Retinal pigment epithelial cell (primary cell): ENCODE data around the gene CDK10.
"Not testable (repeated sequence)": the region's sequence is repeated elsewhere in the genome, so short reads cannot be mapped to it uniquely, and the experiment has no call there.

Experiments
- DNase-seq: peaks from one replicate; pipeline ENCODE4 v3.0.0-alpha.2; 2010; ENCODE audit warnings: low read depth
- H3K4me3 ChIP-seq: 2 replicates; pipeline ENCODE4 v1.5.1; 2011; ENCODE audit warnings: mild to moderate bottlenecking, low read length, control low read depth, moderate library complexity
- TF ChIP-seq, protein P1 (sequence below): conservative IDR thresholded peaks from 2 replicates; pipeline ENCODE4 v1.5.1; 2011; ENCODE audit warnings: low read depth, low read length, control low read depth, inconsistent platforms

Gene CDK10

GRCh38 chr16:89657442-89658220 lies 28.9 kb upstream of the CDK10 start, which contains the start of the genes CHMP1A and SPATA33:
CHMP1A (minus strand) TSS chr16:89657708; CDS start chr16:89657588, 120 bp downstream.
SPATA33 (plus strand) TSS chr16:89657836; CDS start chr16:89657912, 76 bp downstream.
- TF ChIP-seq, protein P1, sequence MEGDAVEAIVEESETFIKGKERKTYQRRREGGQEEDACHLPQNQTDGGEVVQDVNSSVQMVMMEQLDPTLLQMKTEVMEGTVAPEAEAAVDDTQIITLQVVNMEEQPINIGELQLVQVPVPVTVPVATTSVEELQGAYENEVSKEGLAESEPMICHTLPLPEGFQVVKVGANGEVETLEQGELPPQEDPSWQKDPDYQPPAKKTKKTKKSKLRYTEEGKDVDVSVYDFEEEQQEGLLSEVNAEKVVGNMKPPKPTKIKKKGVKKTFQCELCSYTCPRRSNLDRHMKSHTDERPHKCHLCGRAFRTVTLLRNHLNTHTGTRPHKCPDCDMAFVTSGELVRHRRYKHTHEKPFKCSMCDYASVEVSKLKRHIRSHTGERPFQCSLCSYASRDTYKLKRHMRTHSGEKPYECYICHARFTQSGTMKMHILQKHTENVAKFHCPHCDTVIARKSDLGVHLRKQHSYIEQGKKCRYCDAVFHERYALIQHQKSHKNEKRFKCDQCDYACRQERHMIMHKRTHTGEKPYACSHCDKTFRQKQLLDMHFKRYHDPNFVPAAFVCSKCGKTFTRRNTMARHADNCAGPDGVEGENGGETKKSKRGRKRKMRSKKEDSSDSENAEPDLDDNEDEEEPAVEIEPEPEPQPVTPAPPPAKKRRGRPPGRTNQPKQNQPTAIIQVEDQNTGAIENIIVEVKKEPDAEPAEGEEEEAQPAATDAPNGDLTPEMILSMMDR = no peak
- peak; percentile 34 for DNase-seq
- H3K4me3 ChIP-seq = peak within 1 kb of the TSS; percentile 97

GRCh38 chr16:89658221-89658879 lies 28.1 kb upstream of the CDK10 start:
- DNase-seq = no peak
- TF ChIP-seq, protein P1 = no peak
- peak overlapping the region; percentile 97 for H3K4me3 ChIP-seq

- DNase-seq = no peak
- H3K4me3 ChIP-seq = no peak overlapping the region
- TF ChIP-seq, protein P1 = no peak
Observed at GRCh38 chr16:89660146-89660545, 26.3 kb upstream of the CDK10 start.

DNA sequence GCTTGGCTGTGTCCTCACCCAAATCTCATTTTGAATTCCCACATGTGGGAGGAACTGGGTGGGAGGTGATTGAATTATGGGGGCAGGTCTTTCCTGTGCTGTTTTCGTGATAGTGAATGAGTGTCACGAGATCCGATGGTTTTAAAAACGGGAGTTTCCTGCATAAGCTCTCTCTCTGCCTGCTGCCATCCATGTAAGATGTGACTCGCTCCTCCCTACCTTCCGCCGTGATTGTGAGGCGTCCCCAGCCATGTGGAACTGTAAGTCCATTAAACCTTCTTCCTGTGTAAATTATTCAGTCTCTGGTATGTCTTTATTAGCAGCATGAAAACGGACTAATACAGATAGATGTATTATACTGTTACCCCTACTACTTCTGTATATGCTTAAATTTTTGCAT lies 25.3 kb upstream of the CDK10 start:
- DNase-seq = no peak
- no peak overlapping the region for H3K4me3 ChIP-seq
- TF ChIP-seq, protein P1 = no peak

- DNase-seq, H3K4me3 ChIP-seq: not testable (repeated sequence)
Observed at GRCh38 chr16:89664238-89664637, 22.3 kb upstream of the CDK10 start.

DNA sequence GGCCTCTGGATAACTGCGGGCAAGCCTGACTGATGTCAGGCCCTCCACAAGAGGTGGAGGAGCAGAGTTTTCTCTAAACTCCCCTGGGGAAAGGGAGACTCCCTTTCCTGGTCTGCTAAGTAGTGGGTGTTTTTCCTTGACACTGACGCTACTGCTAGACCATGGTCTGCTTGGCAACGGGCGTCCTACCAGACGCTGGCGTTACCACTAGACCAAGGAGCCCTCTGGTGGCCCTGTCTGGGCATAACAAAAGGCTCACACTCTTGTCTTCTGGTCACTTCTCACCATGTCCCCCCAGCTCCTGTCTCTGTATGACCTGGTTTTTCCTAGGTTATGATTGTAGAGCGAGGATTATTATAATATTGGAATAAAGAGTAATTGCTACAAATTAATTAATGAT lies 19.5 kb upstream of the CDK10 start:
- TF ChIP-seq, protein P1 = peak; percentile 47
- H3K4me3 ChIP-seq, DNase-seq: not testable (repeated sequence)

- TF ChIP-seq, protein P1 = no peak
- no peak for DNase-seq
- no peak overlapping the region for H3K4me3 ChIP-seq
Observed at GRCh38 chr16:89667633-89668032, 18.9 kb upstream of the CDK10 start.
